SK-N-SH (cell line): ENCODE measurements around the gene PRDM11. TPM values are rescaled to one million over a fixed set of nuclear protein-coding genes. Genes with fewer than 3 reads are reported as not detected.

Experiments used
- CTCF ChIA-PET: fragments of 300-600, 350-600 bp; formaldehyde crosslinking; extraction: SDS; loops from one replicate; lab custom pipeline; 2021; lab: Yijun Ruan, JAX
- POLR2A ChIA-PET: fragments of 350-600 bp; sonication (Branson Sonifier 250); formaldehyde crosslinking; extraction: SDS; loops from one replicate; lab custom pipeline; 2020; ENCODE audit warnings: antibody characterized with exemption, inconsistent platforms; lab: Yijun Ruan, JAX
- DNase-seq: peaks from one replicate; pipeline ENCODE4 v3.0.0; 2012
- H2AFZ ChIP-seq: fragments of 200-600 bp; sonication (generic); 2 replicates; pipeline ENCODE4 v1.8.1; 2016; ENCODE audit warnings: antibody characterized with exemption, mild to moderate bottlenecking, low read depth
- H3F3A ChIP-seq: fragments of 200-600 bp; sonication (generic); replicated peaks from 2 replicates; pipeline ENCODE3; 2016; ENCODE audit warnings: antibody characterized with exemption, mild to moderate bottlenecking; ENCODE audit not compliant: insufficient read depth
- H3K27ac ChIP-seq, 2 experiments: fragments of 200-500 bp in 1 of 2; fragments of 200-600 bp in 1 of 2; sonication (Bioruptor generic) in 1 of 2; sonication (generic), shearing (Covaris generic) in 1 of 2; 2 replicates each; pipeline versions ENCODE4 v1.5.1 to v1.6.1; 2014 to 2016; ENCODE audit warnings: low read depth in 2 of 2, inconsistent platforms in 1 of 2, low read length in 1 of 2, mild to moderate bottlenecking in 1 of 2, mixed read lengths in 1 of 2
- H3K27me3 ChIP-seq: fragments of 200-600 bp; sonication (generic), shearing (Covaris generic); 2 replicates; pipeline ENCODE4 v1.6.1; 2016; ENCODE audit warnings: mixed run types; ENCODE audit not compliant: insufficient read depth
- H3K36me3 ChIP-seq, 2 experiments: fragments of 200-500 bp in 1 of 2; fragments of 200-600 bp in 1 of 2; sonication (Bioruptor generic) in 1 of 2; sonication (generic) in 1 of 2; replicated peaks in 1 of 2; 2 replicates each; pipeline versions ENCODE3 to v1.5.1; 2014 to 2016; ENCODE audit warnings: low read length in 1 of 2, mild to moderate bottlenecking in 1 of 2; ENCODE audit not compliant: insufficient read depth in 2 of 2, control insufficient read depth in 1 of 2
- H3K4me1 ChIP-seq, 2 experiments: fragments of 200-500 bp in 1 of 2; fragments of 200-600 bp in 1 of 2; sonication (Bioruptor generic) in 1 of 2; sonication (generic), shearing (Covaris generic) in 1 of 2; 2 replicates each; pipeline versions ENCODE4 v1.5.1 to v1.6.1; 2014 to 2016; ENCODE audit warnings: low read depth in 1 of 2, low read length in 1 of 2, mixed run types in 1 of 2; ENCODE audit not compliant: insufficient read depth in 2 of 2, control insufficient read depth in 1 of 2
- H3K4me2 ChIP-seq: fragments of 200-600 bp; sonication (generic), shearing (Covaris generic); 2 replicates; pipeline ENCODE4 v1.6.1; 2017; ENCODE audit warnings: mixed run types
- H3K4me3 ChIP-seq, 2 experiments: fragments of 200-500 bp in 1 of 2; fragments of 200-600 bp in 1 of 2; sonication (Bioruptor generic) in 1 of 2; sonication (generic), shearing (Covaris generic) in 1 of 2; 2 replicates each; pipeline versions ENCODE4 v1.5.1 to v1.8.1; 2014 to 2016; ENCODE audit warnings: low read depth in 2 of 2, inconsistent platforms in 1 of 2, low read length in 1 of 2, mild to moderate bottlenecking in 1 of 2, mixed read lengths in 1 of 2, moderate library complexity in 1 of 2
- H3K79me2 ChIP-seq: fragments of 200-600 bp; sonication (generic); 2 replicates; pipeline ENCODE4 v1.8.1; 2017; ENCODE audit warnings: mild to moderate bottlenecking; ENCODE audit not compliant: insufficient read depth
- H3K9ac ChIP-seq: fragments of 200-600 bp; sonication (generic); 2 replicates; pipeline ENCODE4 v1.6.1; 2017; ENCODE audit warnings: mixed run types
- H3K9me2 ChIP-seq: fragments of 200-600 bp; sonication (generic); 2 replicates; pipeline ENCODE4 v1.6.1; 2017; ENCODE audit warnings: mixed run types
- H3K9me3 ChIP-seq: fragments of 200-600 bp; sonication (generic); 2 replicates; pipeline ENCODE4 v1.6.1; 2017; ENCODE audit warnings: mixed run types, mild to moderate bottlenecking, moderate library complexity
- H4K20me1 ChIP-seq: fragments of 200-600 bp; sonication (generic); 2 replicates; pipeline ENCODE4 v1.6.1; 2017; ENCODE audit warnings: mild to moderate bottlenecking, mixed run types; ENCODE audit not compliant: insufficient read depth
- GATA2 ChIP-seq: sonication (generic); formaldehyde crosslinking; IDR thresholded peaks from 2 replicates; pipeline ENCODE4 v1.5.0; 2020; ENCODE audit warnings: mild to moderate bottlenecking, missing genetic modification reagents
- JUND ChIP-seq: IDR thresholded peaks from 2 replicates; pipeline ENCODE4 v1.4.0; 2012
- MXI1 ChIP-seq: IDR thresholded peaks from 2 replicates; pipeline ENCODE4 v1.6.1; 2012; ENCODE audit warnings: mild to moderate bottlenecking, low read depth, low read length, improper control_type of control experiment
- REST ChIP-seq: IDR thresholded peaks from 2 replicates; pipeline ENCODE4 v1.6.1; 2012; ENCODE audit warnings: mild to moderate bottlenecking, low read depth, low read length, moderate library complexity
- RFX5 ChIP-seq: IDR thresholded peaks from 2 replicates; pipeline ENCODE4 v1.6.1; 2012; ENCODE audit warnings: mild to moderate bottlenecking, improper control_type of control experiment, low read length
- SMC3 ChIP-seq: IDR thresholded peaks from 2 replicates; pipeline ENCODE4 v1.6.1; 2012; ENCODE audit warnings: low read depth, low read length, improper control_type of control experiment
- TCF12 ChIP-seq: IDR thresholded peaks from 2 replicates; pipeline ENCODE4 v1.4.0; 2012
- WGBS: methylation state at CpG from one replicate; pipeline ENCODE4 v1.1.6; 2017; ENCODE audit warnings: low lambda C conversion rate; 5-methylcytosine and 5-hydroxymethylcytosine counted together
- polyA plus RNA-seq, 3 experiments: library from polyadenylated mRNA; depleted of rRNA; stranded (reverse); fragments of >200 nt; gene quantifications; 2 replicates each; pipeline ENCODE4 v1.2.3, GENCODE V29; 2012
- TF ChIP-seq, protein P1 (sequence below): IDR thresholded peaks from 2 replicates; pipeline ENCODE4 v1.4.0; 2012; ENCODE audit warnings: low read depth, borderline replicate concordance
- TF ChIP-seq, protein P2 (sequence below): fragments of 200-600 bp; sonication (generic); IDR thresholded peaks from 2 replicates; pipeline ENCODE4 v1.6.1; 2017; ENCODE audit warnings: antibody characterized with exemption, mild to moderate bottlenecking, moderate library complexity

Gene PRDM11
- polyA plus RNA-seq, 1 of the 3 experiments (the other 2 are of a cell fraction), result 4.5 TPM

GRCh38 chr11:45210846-45211245 lies 64.4 kb downstream of the PRDM11 start (continued):
- no peak for TF ChIP-seq REST
- no peak for TF ChIP-seq RFX5
- TF ChIP-seq GATA2 (CRISPR knock-in tag), result no peak
- TF ChIP-seq JUND, result no peak
- TF ChIP-seq, protein P1, sequence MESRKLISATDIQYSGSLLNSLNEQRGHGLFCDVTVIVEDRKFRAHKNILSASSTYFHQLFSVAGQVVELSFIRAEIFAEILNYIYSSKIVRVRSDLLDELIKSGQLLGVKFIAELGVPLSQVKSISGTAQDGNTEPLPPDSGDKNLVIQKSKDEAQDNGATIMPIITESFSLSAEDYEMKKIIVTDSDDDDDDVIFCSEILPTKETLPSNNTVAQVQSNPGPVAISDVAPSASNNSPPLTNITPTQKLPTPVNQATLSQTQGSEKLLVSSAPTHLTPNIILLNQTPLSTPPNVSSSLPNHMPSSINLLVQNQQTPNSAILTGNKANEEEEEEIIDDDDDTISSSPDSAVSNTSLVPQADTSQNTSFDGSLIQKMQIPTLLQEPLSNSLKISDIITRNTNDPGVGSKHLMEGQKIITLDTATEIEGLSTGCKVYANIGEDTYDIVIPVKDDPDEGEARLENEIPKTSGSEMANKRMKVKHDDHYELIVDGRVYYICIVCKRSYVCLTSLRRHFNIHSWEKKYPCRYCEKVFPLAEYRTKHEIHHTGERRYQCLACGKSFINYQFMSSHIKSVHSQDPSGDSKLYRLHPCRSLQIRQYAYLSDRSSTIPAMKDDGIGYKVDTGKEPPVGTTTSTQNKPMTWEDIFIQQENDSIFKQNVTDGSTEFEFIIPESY, result no peak
- no peak for TF ChIP-seq TCF12
- no peak for TF ChIP-seq MXI1

- no peaks in the 10 kb centered on the region; a peak in 2 of 4 replicates for H3K4me1 ChIP-seq
- H3K9ac ChIP-seq, result no peak overlapping the region
- peaks cover 0 to 7% of the 10 kb centered on the region in 2 experiments for H3K36me3 ChIP-seq
- CTCF ChIA-PET, result interaction anchor here (1.2 kb wide), 1 partner anchor 8 kb away, joined by 3 read pairs; no protein-coding TSS in a partner anchor
- H3K4me3 ChIP-seq, result no peak overlapping the region
- H3F3A ChIP-seq, result no peaks in the 10 kb centered on the region
- no peak overlapping the region for H3K27ac ChIP-seq
- H3K4me2 ChIP-seq, result no peak overlapping the region
- TF ChIP-seq, protein P2, sequence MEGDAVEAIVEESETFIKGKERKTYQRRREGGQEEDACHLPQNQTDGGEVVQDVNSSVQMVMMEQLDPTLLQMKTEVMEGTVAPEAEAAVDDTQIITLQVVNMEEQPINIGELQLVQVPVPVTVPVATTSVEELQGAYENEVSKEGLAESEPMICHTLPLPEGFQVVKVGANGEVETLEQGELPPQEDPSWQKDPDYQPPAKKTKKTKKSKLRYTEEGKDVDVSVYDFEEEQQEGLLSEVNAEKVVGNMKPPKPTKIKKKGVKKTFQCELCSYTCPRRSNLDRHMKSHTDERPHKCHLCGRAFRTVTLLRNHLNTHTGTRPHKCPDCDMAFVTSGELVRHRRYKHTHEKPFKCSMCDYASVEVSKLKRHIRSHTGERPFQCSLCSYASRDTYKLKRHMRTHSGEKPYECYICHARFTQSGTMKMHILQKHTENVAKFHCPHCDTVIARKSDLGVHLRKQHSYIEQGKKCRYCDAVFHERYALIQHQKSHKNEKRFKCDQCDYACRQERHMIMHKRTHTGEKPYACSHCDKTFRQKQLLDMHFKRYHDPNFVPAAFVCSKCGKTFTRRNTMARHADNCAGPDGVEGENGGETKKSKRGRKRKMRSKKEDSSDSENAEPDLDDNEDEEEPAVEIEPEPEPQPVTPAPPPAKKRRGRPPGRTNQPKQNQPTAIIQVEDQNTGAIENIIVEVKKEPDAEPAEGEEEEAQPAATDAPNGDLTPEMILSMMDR, result 0 out of 2 replicates have a peak, but pooled peaks have one; percentile 12
- TF ChIP-seq SMC3, result no peak
- H2AFZ ChIP-seq, result no peak overlapping the region
- no peaks in the 10 kb centered on the region for H3K9me3 ChIP-seq
- no peak for DNase-seq
- H4K20me1 ChIP-seq, result no peaks in the 10 kb centered on the region
- POLR2A ChIA-PET, result no interaction called here
- H3K9me2 ChIP-seq, result no peaks in the 10 kb centered on the region
- no peaks in the 10 kb centered on the region for H3K27me3 ChIP-seq
- 93% methylated on average over 9 of the region's 9 CpGs for WGBS
- no peaks in the 10 kb centered on the region for H3K79me2 ChIP-seq
These were observed 65.3 kb downstream of the PRDM11 start for GRCh38 chr11:45211732-45212131.
